ENCODE measurements around the gene SORCS3. TPM values are rescaled to one million over a fixed set of nuclear protein-coding genes. Genes with fewer than 3 reads are reported as not detected.

The SORCS3 gene
- total RNA-seq, 2 donors from 2014 or later: 0.68 TPM; not detected in 1

DNA sequence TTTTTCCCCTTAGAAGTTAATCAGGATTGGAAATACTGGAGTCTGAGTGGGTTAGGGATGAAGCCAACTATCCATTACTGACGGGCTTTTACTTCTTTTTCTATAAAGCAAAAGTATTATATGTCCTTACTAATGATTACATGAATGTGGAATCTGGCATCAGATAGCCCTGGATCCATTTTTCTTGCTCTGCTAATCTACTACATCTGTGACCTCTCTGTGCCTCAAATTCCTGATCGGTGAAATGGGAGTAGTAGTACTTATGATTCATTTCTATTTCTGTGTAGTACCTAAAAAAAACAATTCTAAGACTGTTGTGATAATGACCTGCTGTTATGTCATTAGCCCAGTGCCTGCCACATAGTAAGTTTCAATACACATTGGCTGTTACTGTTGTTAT lies 621.6 kb downstream of the SORCS3 start:
- no peak for DNase-seq
- no peaks in the 10 kb centered on the region for H3K9me3 ChIP-seq (ENCODE audit: control insufficient read depth, low read length)
- no peak overlapping the region for H3K27ac ChIP-seq (ENCODE audit: low read depth, low read length)
- H3K27me3 Mint-ChIP-seq (ENCODE audit: insufficient read depth): no peaks in the 10 kb centered on the region
- H3K9ac ChIP-seq (ENCODE audit: extremely low read depth, low read length, poor library complexity, severe bottlenecking): no peak overlapping the region
- TF ChIP-seq, protein P1, sequence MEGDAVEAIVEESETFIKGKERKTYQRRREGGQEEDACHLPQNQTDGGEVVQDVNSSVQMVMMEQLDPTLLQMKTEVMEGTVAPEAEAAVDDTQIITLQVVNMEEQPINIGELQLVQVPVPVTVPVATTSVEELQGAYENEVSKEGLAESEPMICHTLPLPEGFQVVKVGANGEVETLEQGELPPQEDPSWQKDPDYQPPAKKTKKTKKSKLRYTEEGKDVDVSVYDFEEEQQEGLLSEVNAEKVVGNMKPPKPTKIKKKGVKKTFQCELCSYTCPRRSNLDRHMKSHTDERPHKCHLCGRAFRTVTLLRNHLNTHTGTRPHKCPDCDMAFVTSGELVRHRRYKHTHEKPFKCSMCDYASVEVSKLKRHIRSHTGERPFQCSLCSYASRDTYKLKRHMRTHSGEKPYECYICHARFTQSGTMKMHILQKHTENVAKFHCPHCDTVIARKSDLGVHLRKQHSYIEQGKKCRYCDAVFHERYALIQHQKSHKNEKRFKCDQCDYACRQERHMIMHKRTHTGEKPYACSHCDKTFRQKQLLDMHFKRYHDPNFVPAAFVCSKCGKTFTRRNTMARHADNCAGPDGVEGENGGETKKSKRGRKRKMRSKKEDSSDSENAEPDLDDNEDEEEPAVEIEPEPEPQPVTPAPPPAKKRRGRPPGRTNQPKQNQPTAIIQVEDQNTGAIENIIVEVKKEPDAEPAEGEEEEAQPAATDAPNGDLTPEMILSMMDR (conservative IDR thresholded peaks at IDR 0.05): no peak
- no peak overlapping the region for H3K4me3 Mint-ChIP-seq
- H3K27me3 ChIP-seq (ENCODE audit: control insufficient read depth, insufficient read depth, low read length, poor library complexity, severe bottlenecking): no peaks in the 10 kb centered on the region
- 100% methylated on average over 1 of the region's 2 CpGs; no CpG with 5 or more reads in 1 of the 2 experiments for WGBS, 2 experiments (ENCODE audit: insufficient coverage in 1 of 2, insufficient read length in 1 of 2)
- peaks cover 18% of the 10 kb centered on the region for H3K4me1 Mint-ChIP-seq
- H3K9me3 Mint-ChIP-seq: no peaks in the 10 kb centered on the region
- H3K4me1 ChIP-seq (ENCODE audit: control insufficient read depth, insufficient read depth, low read length): peaks cover 7% of the 10 kb centered on the region
- H3K4me3 ChIP-seq (ENCODE audit: low read length): no peak overlapping the region
- no peak overlapping the region for H3K27ac Mint-ChIP-seq
- no peaks in the 10 kb centered on the region for H3K36me3 Mint-ChIP-seq (ENCODE audit: low read depth)
- no peaks in the 10 kb centered on the region for H3K36me3 ChIP-seq (ENCODE audit: control insufficient read depth, insufficient read depth, low read length)

DNA sequence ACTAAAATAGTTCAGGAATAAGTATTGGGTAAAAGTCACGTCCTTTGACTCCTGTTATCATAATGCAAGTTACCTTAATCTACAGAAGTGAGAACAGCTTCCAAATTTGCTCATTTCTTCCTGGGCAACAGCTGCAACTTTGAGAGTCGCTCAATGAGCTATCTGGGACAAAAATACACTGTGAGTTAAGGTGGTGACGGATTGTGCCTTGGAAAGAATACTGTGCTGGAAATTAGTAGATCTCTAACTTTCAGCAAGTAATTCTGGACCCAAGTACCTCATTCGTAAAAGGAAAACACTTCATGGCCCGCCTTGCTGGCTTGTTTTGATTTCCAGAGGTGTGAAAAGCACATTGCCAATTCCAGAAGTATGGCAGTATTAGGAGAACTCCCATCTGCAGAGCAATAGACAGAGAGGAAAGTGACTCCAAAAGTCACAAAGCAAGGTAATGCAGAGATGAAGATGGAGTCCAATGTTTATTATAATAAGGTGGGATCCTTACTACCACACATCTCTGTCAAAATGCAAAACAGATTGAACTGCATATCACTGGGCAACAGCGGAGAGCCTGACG lies 626.0 kb downstream of the SORCS3 start:
- Histone ChIP-seq H3K4me3 (ENCODE audit: low read length) (no peak overlapping the region), H3K27ac (ENCODE audit: low read depth, low read length) (no peak overlapping the region), H3K9me3 (ENCODE audit: control insufficient read depth, low read length) (no peaks in the 10 kb centered on the region), H3K27me3 (ENCODE audit: control insufficient read depth, insufficient read depth, low read length, poor library complexity, severe bottlenecking) (peaks cover 7% of the 10 kb centered on the region), H3K4me1 (ENCODE audit: control insufficient read depth, insufficient read depth, low read length) (peaks cover 6% of the 10 kb centered on the region), H3K9ac (ENCODE audit: extremely low read depth, low read length, poor library complexity, severe bottlenecking) (no peak overlapping the region), H3K36me3 (ENCODE audit: control insufficient read depth, insufficient read depth, low read length) (no peaks in the 10 kb centered on the region)
- DNase-seq: no peak
- no peaks in the 10 kb centered on the region for H3K9me3 Mint-ChIP-seq
- 90 to 98% methylated on average over 6 to 7 of the region's 7 CpGs for WGBS, 2 experiments (ENCODE audit: insufficient coverage in 1 of 2, insufficient read length in 1 of 2)
- no peak overlapping the region for H3K27ac Mint-ChIP-seq
- H3K4me1 Mint-ChIP-seq: peaks cover 14% of the 10 kb centered on the region
- TF ChIP-seq, protein P1 (conservative IDR thresholded peaks at IDR 0.05): no peak
- H3K4me3 Mint-ChIP-seq: no peak overlapping the region
- no peaks in the 10 kb centered on the region for H3K27me3 Mint-ChIP-seq (ENCODE audit: insufficient read depth)
- H3K36me3 Mint-ChIP-seq (ENCODE audit: low read depth): no peaks in the 10 kb centered on the region

DNA sequence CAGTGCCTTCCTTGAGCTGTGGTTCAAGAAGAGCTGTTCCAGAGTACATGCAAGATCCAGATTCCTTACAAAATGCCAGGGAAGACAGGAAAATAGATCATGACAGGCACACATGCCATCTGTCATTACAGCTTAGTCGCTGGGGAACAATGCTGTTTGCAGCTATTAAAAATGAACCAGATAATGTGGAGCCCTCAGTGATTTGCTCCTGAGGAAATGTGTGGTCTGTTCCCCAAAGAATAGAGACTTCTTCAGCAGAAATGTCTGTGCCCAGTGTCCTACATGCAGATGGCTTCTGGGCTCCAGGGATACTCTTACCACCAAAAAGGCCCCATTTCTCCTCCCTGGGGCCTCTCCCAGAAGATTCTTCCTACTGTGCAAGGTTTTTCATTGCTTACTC lies 627.9 kb downstream of the SORCS3 start:
- Histone ChIP-seq H3K4me3 (ENCODE audit: low read length) (no peak overlapping the region), H3K9ac (ENCODE audit: extremely low read depth, low read length, poor library complexity, severe bottlenecking) (no peak overlapping the region), H3K27me3 (ENCODE audit: control insufficient read depth, insufficient read depth, low read length, poor library complexity, severe bottlenecking) (peaks cover 7% of the 10 kb centered on the region), H3K27ac (ENCODE audit: low read depth, low read length) (no peak overlapping the region), H3K9me3 (ENCODE audit: control insufficient read depth, low read length) (no peaks in the 10 kb centered on the region), H3K4me1 (ENCODE audit: control insufficient read depth, insufficient read depth, low read length) (no peaks in the 10 kb centered on the region), H3K36me3 (ENCODE audit: control insufficient read depth, insufficient read depth, low read length) (no peaks in the 10 kb centered on the region)
- Mint-ChIP-seq H3K4me3 (no peak overlapping the region), H3K27me3 (ENCODE audit: insufficient read depth) (no peaks in the 10 kb centered on the region), H3K27ac (no peak overlapping the region), H3K36me3 (ENCODE audit: low read depth) (no peaks in the 10 kb centered on the region), H3K4me1 (no peaks in the 10 kb centered on the region), H3K9me3 (no peaks in the 10 kb centered on the region)
- 89 to 100% methylated on average over 1 of the region's 1 CpG for WGBS, 2 experiments (ENCODE audit: insufficient coverage in 1 of 2, insufficient read length in 1 of 2)
- TF ChIP-seq, protein P1 (conservative IDR thresholded peaks at IDR 0.05): no peak
- no peak for DNase-seq

All from endodermal cell (in vitro differentiated cells).